OCI-LY1 (cell line): ENCODE measurements around the gene EEF1AKMT1.

Experiments
- EZH2 ChIP-seq: fragments of 200-600 bp; sonication (generic), shearing (Covaris generic); IDR thresholded peaks from 2 replicates; pipeline ENCODE4 v1.8.0; 2017; ENCODE audit warnings: borderline replicate concordance, mixed run types, mild to moderate bottlenecking, antibody characterized with exemption, low read length, moderate library complexity, mixed read lengths
- TF ChIP-seq, protein P1 (sequence below): fragments of 200-600 bp; sonication (generic), shearing (Covaris generic); IDR thresholded peaks from 2 replicates; pipeline ENCODE4 v1.5.1; 2017; ENCODE audit warnings: mild to moderate bottlenecking, antibody characterized with exemption, low read length, moderate library complexity, mixed read lengths

DNA sequence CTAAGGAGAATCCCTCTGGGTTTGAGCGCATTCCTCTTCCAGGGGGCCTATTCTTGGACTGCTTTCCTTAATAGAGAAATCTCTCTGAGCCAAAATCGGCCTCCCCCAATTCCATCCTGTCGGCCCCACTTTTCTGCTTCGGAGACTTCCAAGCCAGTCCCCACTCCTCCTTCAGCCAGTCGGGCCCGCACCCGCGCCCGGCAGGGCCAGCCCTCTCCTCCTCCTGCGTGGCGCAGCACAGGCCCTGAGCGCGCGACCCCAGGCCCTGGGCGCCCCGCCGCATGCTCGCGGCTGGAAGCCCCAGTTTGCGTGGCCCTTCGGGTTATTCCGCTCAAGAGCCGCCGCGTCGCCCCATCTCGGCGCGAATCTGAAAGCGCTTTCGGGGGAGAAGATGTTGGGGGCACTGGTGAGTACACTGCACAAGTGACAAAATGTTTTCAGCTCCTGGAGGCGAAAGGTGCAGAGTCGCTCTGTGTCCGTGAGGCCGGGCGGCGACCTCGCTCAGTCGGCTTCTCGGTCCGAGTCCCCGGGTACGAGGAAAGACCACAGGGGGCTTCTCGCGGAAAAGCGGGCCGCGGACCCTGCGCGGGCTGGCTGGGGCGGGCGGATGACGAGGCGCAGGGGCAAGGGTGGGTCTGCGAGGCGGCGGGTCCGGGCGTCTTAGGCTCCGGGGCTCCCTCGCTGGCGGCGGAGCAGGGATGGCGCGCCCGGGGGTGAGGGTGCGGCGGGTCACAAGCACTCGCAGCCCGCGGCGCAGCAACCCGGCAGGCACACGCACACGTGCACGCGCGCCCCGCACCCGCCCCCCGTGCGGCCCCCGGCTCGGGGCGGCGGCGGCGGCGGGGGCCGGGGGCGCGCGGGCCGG lies 70.6 kb downstream of the EEF1AKMT1 start, which contains the start of gene IL17D:
- TF ChIP-seq, protein P1, sequence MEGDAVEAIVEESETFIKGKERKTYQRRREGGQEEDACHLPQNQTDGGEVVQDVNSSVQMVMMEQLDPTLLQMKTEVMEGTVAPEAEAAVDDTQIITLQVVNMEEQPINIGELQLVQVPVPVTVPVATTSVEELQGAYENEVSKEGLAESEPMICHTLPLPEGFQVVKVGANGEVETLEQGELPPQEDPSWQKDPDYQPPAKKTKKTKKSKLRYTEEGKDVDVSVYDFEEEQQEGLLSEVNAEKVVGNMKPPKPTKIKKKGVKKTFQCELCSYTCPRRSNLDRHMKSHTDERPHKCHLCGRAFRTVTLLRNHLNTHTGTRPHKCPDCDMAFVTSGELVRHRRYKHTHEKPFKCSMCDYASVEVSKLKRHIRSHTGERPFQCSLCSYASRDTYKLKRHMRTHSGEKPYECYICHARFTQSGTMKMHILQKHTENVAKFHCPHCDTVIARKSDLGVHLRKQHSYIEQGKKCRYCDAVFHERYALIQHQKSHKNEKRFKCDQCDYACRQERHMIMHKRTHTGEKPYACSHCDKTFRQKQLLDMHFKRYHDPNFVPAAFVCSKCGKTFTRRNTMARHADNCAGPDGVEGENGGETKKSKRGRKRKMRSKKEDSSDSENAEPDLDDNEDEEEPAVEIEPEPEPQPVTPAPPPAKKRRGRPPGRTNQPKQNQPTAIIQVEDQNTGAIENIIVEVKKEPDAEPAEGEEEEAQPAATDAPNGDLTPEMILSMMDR = peak; percentile 17; the same call in 1 of the 2 replicates
- TF ChIP-seq EZH2 = no peak
